Endothelial cell (in vitro differentiated cells): ENCODE measurements around the gene SHISA3. TPM values are rescaled to one million over a fixed set of nuclear protein-coding genes. Genes with fewer than 3 reads are reported as not detected.

Source experiments
- DNase-seq: peaks from one replicate; pipeline ENCODE4 v3.0.0; 2021; ENCODE audit warnings: low spot score
- H3K27ac Mint-ChIP-seq: one replicate; pipeline ENCODE4 v1.8.0; 2021; ENCODE audit warnings: mixed read lengths, inconsistent platforms; ENCODE audit not compliant: unreplicated experiment
- H3K27me3 Mint-ChIP-seq: one replicate; pipeline ENCODE4 v1.8.0; 2021; ENCODE audit warnings: mild to moderate bottlenecking, moderate library complexity, mixed read lengths, inconsistent platforms; ENCODE audit not compliant: unreplicated experiment
- H3K36me3 Mint-ChIP-seq: one replicate; pipeline ENCODE4 v1.8.0; 2021; ENCODE audit warnings: mild to moderate bottlenecking, low read depth, mixed read lengths, inconsistent platforms; ENCODE audit not compliant: unreplicated experiment
- H3K4me1 Mint-ChIP-seq: one replicate; pipeline ENCODE4 v1.8.0; 2021; ENCODE audit warnings: mild to moderate bottlenecking, mixed read lengths, inconsistent platforms; ENCODE audit not compliant: unreplicated experiment
- H3K4me3 Mint-ChIP-seq: one replicate; pipeline ENCODE4 v1.8.0; 2021; ENCODE audit warnings: mild to moderate bottlenecking, mixed read lengths, inconsistent platforms; ENCODE audit not compliant: unreplicated experiment
- H3K9me3 Mint-ChIP-seq: one replicate; pipeline ENCODE4 v1.8.0; 2021; ENCODE audit warnings: mixed read lengths, inconsistent platforms; ENCODE audit not compliant: unreplicated experiment
- CTCF ChIP-seq: fragments of 200-600 bp; sonication (generic); IDR thresholded peaks from one replicate; pipeline ENCODE4 v1.5.0; 2021; ENCODE audit warnings: antibody characterized with exemption; ENCODE audit not compliant: unreplicated experiment
- total RNA-seq: library from RNA; stranded (reverse); fragmentation: NEBNext Ultra II Directional; extraction: Animal tissue kit (Norgen Biotek cat#: 25700); gene quantifications from one replicate; pipeline ENCODE4 v1.2.1, GENCODE V29; 2021; ENCODE audit not compliant: unreplicated experiment

Gene SHISA3
- total RNA-seq, 1 donor from 2014 or later, result 0.36 TPM

GRCh38 chr4:42377497-42377896 lies 19.8 kb upstream of the SHISA3 start:
- DNase-seq, result no peak
- H3K4me3 Mint-ChIP-seq, result no peak overlapping the region
- no peaks in the 10 kb centered on the region for H3K4me1 Mint-ChIP-seq
- no peak for TF ChIP-seq CTCF
- H3K9me3 Mint-ChIP-seq, result no peaks in the 10 kb centered on the region
- H3K27ac Mint-ChIP-seq, result no peak overlapping the region
- H3K36me3 Mint-ChIP-seq, result no peaks in the 10 kb centered on the region
- no peaks in the 10 kb centered on the region for H3K27me3 Mint-ChIP-seq

DNA sequence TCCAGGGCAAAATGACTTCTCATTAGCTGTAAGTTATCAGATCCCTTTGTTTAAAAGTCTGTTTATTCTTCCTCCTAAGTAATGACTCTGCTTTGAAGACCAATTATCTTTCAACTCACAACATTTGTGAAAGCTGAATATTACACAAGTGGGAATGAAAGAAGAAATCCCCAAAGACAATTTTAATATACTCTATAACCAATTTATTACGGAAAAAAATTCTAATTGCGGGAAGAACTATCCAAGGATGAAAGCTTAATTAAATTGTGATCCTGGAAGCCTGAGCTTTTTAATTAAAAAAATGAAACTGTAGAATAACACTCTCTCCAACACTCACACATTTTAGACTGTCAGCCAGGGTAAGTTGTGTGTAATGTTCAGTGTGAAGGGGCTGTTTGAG lies 15.6 kb upstream of the SHISA3 start:
- Mint-ChIP-seq H3K27me3 (no peaks in the 10 kb centered on the region), H3K4me1 (no peaks in the 10 kb centered on the region), H3K27ac (no peak overlapping the region), H3K4me3 (no peak overlapping the region), H3K36me3 (no peaks in the 10 kb centered on the region), H3K9me3 (no peaks in the 10 kb centered on the region)
- no peak for TF ChIP-seq CTCF
- no peak for DNase-seq

- no peaks in the 10 kb centered on the region for H3K27me3 Mint-ChIP-seq
- H3K4me3 Mint-ChIP-seq, result no peak overlapping the region
- TF ChIP-seq CTCF, result no peak
- no peak overlapping the region for H3K27ac Mint-ChIP-seq
- DNase-seq, result no peak
- no peaks in the 10 kb centered on the region for H3K36me3 Mint-ChIP-seq
- H3K4me1 Mint-ChIP-seq, result no peaks in the 10 kb centered on the region
- H3K9me3 Mint-ChIP-seq, result no peaks in the 10 kb centered on the region
Measured at GRCh38 chr4:42385516-42385915, 11.8 kb upstream of the SHISA3 start.

- H3K9me3 Mint-ChIP-seq, result no peaks in the 10 kb centered on the region
- H3K27me3 Mint-ChIP-seq, result peaks cover 1% of the 10 kb centered on the region
- no peak for TF ChIP-seq CTCF
- H3K4me3 Mint-ChIP-seq, result no peak overlapping the region
- no peaks in the 10 kb centered on the region for H3K4me1 Mint-ChIP-seq
- no peaks in the 10 kb centered on the region for H3K36me3 Mint-ChIP-seq
- DNase-seq, result no peak
- no peak overlapping the region for H3K27ac Mint-ChIP-seq
Measured at GRCh38 chr4:42390622-42391354, 6.5 kb upstream of the SHISA3 start.

DNA sequence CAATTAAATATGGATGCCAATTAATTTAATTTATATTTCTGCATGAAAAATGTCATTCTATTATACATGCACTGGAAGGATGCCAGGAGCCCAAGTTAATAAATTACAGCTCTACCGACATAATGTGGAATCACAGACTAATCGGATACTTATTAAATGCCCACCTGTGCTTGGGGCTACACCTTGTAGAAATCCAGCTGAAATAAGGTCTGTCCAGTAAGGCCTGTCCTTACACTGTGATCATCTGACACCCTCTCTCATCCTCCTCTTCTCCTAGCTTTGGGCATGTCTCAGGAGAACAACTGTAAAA lies 6.0 kb upstream of the SHISA3 start:
- peaks cover 1% of the 10 kb centered on the region for H3K4me1 Mint-ChIP-seq
- no peak for TF ChIP-seq CTCF
- H3K36me3 Mint-ChIP-seq, result peaks cover 1% of the 10 kb centered on the region
- no peak for DNase-seq
- peaks cover 3% of the 10 kb centered on the region for H3K27me3 Mint-ChIP-seq
- no peak overlapping the region for H3K4me3 Mint-ChIP-seq
- H3K9me3 Mint-ChIP-seq, result no peaks in the 10 kb centered on the region
- no peak overlapping the region for H3K27ac Mint-ChIP-seq
